SKM-1 treated with dmso at 0.1 percent for 144 hours (cell line): ENCODE measurements around the gene PYDC2.
"Not testable (repeated sequence)": the region's sequence is repeated elsewhere in the genome, so short reads cannot be mapped to it uniquely, and the experiment has no call there.

Experiments
- DNase-seq: peaks from one replicate; lab custom pipeline; 2025; ENCODE audit not compliant: unreplicated experiment; lab: John Stamatoyannopoulos, UW

Gene PYDC2

GRCh38 chr3:191470080-191470479, 9.1 kb downstream of the PYDC2 start:
- no peak for DNase-seq

- DNase-seq, result no peak
Observed at GRCh38 chr3:191470545-191470944, 9.6 kb downstream of the PYDC2 start.

- no peak for DNase-seq
Observed at GRCh38 chr3:191473661-191474198, 12.8 kb downstream of the PYDC2 start.

GRCh38 chr3:191476066-191476772, 15.3 kb downstream of the PYDC2 start:
- DNase-seq, result no peak

GRCh38 chr3:191483994-191484393, 23.0 kb downstream of the PYDC2 start:
- DNase-seq, result not testable (repeated sequence)

GRCh38 chr3:191484461-191484860, 23.5 kb downstream of the PYDC2 start:
- no peak for DNase-seq

- no peak for DNase-seq
Observed at GRCh38 chr3:191492601-191493000, 31.6 kb downstream of the PYDC2 start.

- no peak for DNase-seq
Observed at GRCh38 chr3:191493336-191493735, 32.4 kb downstream of the PYDC2 start.

- DNase-seq, result no peak
Observed at GRCh38 chr3:191499307-191500080, 38.5 kb downstream of the PYDC2 start.

- no peak for DNase-seq
Observed at GRCh38 chr3:191500892-191501291, 39.9 kb downstream of the PYDC2 start.

GRCh38 chr3:191502583-191502982, 41.6 kb downstream of the PYDC2 start:
- DNase-seq, result no peak

- DNase-seq, result no peak
Observed at GRCh38 chr3:191509078-191509477, 48.1 kb downstream of the PYDC2 start.
